Stimulated activated CD8-positive, alpha-beta memory T cell treated with anti-CD3 and anti-CD28 coated beads, Interleukin-4, amount 100 ng/mL, for 24 hours (primary cell): ENCODE data around the gene C1orf21.

Experiments used
- DNase-seq: peaks from one replicate; pipeline ENCODE4 v3.0.0-alpha.2; 2020; ENCODE audit warnings: low read depth

Gene C1orf21

GRCh38 chr1:184387069-184387475 lies 243 bp downstream of the C1orf21 start:
- DNase-seq: no peak

- DNase-seq: peak; percentile 26
These were observed 868 bp downstream of the C1orf21 start for GRCh38 chr1:184387476-184388318.

GRCh38 chr1:184388319-184388889 lies 1.6 kb downstream of the C1orf21 start:
- DNase-seq: no peak

GRCh38 chr1:184388971-184389370 lies 2.1 kb downstream of the C1orf21 start:
- no peak for DNase-seq

GRCh38 chr1:184389446-184389845 lies 2.6 kb downstream of the C1orf21 start:
- no peak for DNase-seq

- no peak for DNase-seq
These were observed 4.1 kb downstream of the C1orf21 start for GRCh38 chr1:184390889-184391288.

- DNase-seq: no peak
These were observed 5.2 kb downstream of the C1orf21 start for GRCh38 chr1:184392067-184392466.

- DNase-seq: no peak
These were observed 6.1 kb downstream of the C1orf21 start for GRCh38 chr1:184392779-184393522.

- DNase-seq: no peak
These were observed 7.1 kb downstream of the C1orf21 start for GRCh38 chr1:184393962-184394361.

GRCh38 chr1:184395370-184395769 lies 8.5 kb downstream of the C1orf21 start:
- DNase-seq: no peak

- no peak for DNase-seq
These were observed 9.2 kb downstream of the C1orf21 start for GRCh38 chr1:184395937-184396480.

GRCh38 chr1:184399192-184399847 lies 12.5 kb downstream of the C1orf21 start:
- DNase-seq: no peak

- DNase-seq: no peak
These were observed 17.3 kb downstream of the C1orf21 start for GRCh38 chr1:184403961-184404726.

GRCh38 chr1:184404727-184405027 lies 17.8 kb downstream of the C1orf21 start:
- no peak for DNase-seq

- no peak for DNase-seq
These were observed 18.4 kb downstream of the C1orf21 start for GRCh38 chr1:184405094-184405800.

GRCh38 chr1:184405801-184406142 lies 18.9 kb downstream of the C1orf21 start:
- DNase-seq: no peak

GRCh38 chr1:184406479-184406878 lies 19.6 kb downstream of the C1orf21 start:
- no peak for DNase-seq

GRCh38 chr1:184407816-184408510 lies 21.1 kb downstream of the C1orf21 start:
- DNase-seq: no peak

- DNase-seq: no peak
These were observed 21.8 kb downstream of the C1orf21 start for GRCh38 chr1:184408580-184408979.

GRCh38 chr1:184409011-184409410 lies 22.2 kb downstream of the C1orf21 start:
- no peak for DNase-seq
